ENCODE measurements around the gene PDLIM5. TPM values are rescaled to one million over a fixed set of nuclear protein-coding genes. Genes with fewer than 3 reads are reported as not detected.
"Not testable (repeated sequence)": the region's sequence is repeated elsewhere in the genome, so short reads cannot be mapped to it uniquely, and the experiment has no call there.

The PDLIM5 gene
- total RNA-seq (2021; fragmentation: NEBNext Ultra II Directional; extraction: Animal tissue kit (Norgen Biotek cat#: 25700)), result 100 to 1,000 TPM; 152 to 240 (median 171) TPM
- long read RNA-seq, full-length matches to known transcripts, result 87 of 160 reads
- long read RNA-seq, partial matches to known transcripts, result 26 of 160 reads
- long read RNA-seq, other reads (novel, unspliced or antisense), result 47 of 160 reads

GRCh38 chr4:94451695-94452475 lies at the start of gene PDLIM5:
TSS of gene PDLIM5 (plus strand) at chr4:94451942. CDS start at chr4:94455289, 3,347 bp downstream.
- peak within 1 kb of the TSS; percentile 93 for H3K27ac Mint-ChIP-seq
- no peaks in the 10 kb centered on the region for H3K9me3 Mint-ChIP-seq
- peaks cover 68% of the 10 kb centered on the region for H3K4me1 Mint-ChIP-seq (ENCODE audit: low read depth)
- peaks cover 19% of the 10 kb centered on the region for H3K36me3 Mint-ChIP-seq (ENCODE audit: low read depth)
- DNase-seq, result peak; percentile 71
- H3K27me3 Mint-ChIP-seq (ENCODE audit: insufficient read depth), result no peaks in the 10 kb centered on the region
- peak within 1 kb of the TSS; percentile 95 for H3K4me3 Mint-ChIP-seq
- TF ChIP-seq CTCF (IDR thresholded peaks at IDR 0.05), result peak; percentile 45; the same call in 1 of the 2 replicates

GRCh38 chr4:94402439-94402838 lies 49.3 kb upstream of the PDLIM5 start:
- H3K4me3 Mint-ChIP-seq; DNase-seq; H3K4me1 Mint-ChIP-seq (ENCODE audit: low read depth); H3K27ac Mint-ChIP-seq; H3K9me3 Mint-ChIP-seq; H3K36me3 Mint-ChIP-seq (ENCODE audit: low read depth): not testable (repeated sequence)
- peaks cover 15% of the 10 kb centered on the region for H3K27me3 Mint-ChIP-seq (ENCODE audit: insufficient read depth)

- TF ChIP-seq CTCF (IDR thresholded peaks at IDR 0.05), result no peak
- no peak for DNase-seq
- Mint-ChIP-seq H3K36me3 (ENCODE audit: low read depth) (no peaks in the 10 kb centered on the region), H3K27ac (no peak overlapping the region), H3K4me3 (no peak overlapping the region), H3K27me3 (ENCODE audit: insufficient read depth) (peaks cover 6% of the 10 kb centered on the region), H3K4me1 (ENCODE audit: low read depth) (peaks cover 20% of the 10 kb centered on the region), H3K9me3 (no peaks in the 10 kb centered on the region)
These were observed 48.0 kb upstream of the PDLIM5 start for GRCh38 chr4:94403751-94404150.

- H3K4me3 Mint-ChIP-seq, result no peak overlapping the region
- no peaks in the 10 kb centered on the region for H3K9me3 Mint-ChIP-seq
- no peaks in the 10 kb centered on the region for H3K36me3 Mint-ChIP-seq (ENCODE audit: low read depth)
- no peak overlapping the region for H3K27ac Mint-ChIP-seq
- peak; percentile 67 for DNase-seq
- TF ChIP-seq CTCF (IDR thresholded peaks at IDR 0.05), result peak; percentile 97
- peaks cover 6% of the 10 kb centered on the region for H3K27me3 Mint-ChIP-seq (ENCODE audit: insufficient read depth)
- H3K4me1 Mint-ChIP-seq (ENCODE audit: low read depth), result peaks cover 42% of the 10 kb centered on the region
These were observed 44.9 kb upstream of the PDLIM5 start for GRCh38 chr4:94406668-94407437.

GRCh38 chr4:94407846-94408245 lies 43.9 kb upstream of the PDLIM5 start:
- Mint-ChIP-seq H3K27ac (no peak overlapping the region), H3K4me1 (ENCODE audit: low read depth) (peaks cover 52% of the 10 kb centered on the region), H3K36me3 (ENCODE audit: low read depth) (no peaks in the 10 kb centered on the region), H3K9me3 (no peaks in the 10 kb centered on the region), H3K27me3 (ENCODE audit: insufficient read depth) (peaks cover 6% of the 10 kb centered on the region), H3K4me3 (no peak overlapping the region)
- no peak for TF ChIP-seq CTCF (IDR thresholded peaks at IDR 0.05)
- no peak for DNase-seq

Measured in HFFc6 (cell line).